H9 (cell line): ENCODE measurements around the gene PHF21A. TPM values are rescaled to one million over a fixed set of nuclear protein-coding genes. Genes with fewer than 3 reads are reported as not detected.

ENCODE experiments used
- DNase-seq: peaks from one replicate; pipeline ENCODE4 v3.0.0-alpha.2; 2017
- H2AFZ ChIP-seq: one replicate; pipeline ENCODE4 v1.6.1; 2013; ENCODE audit warnings: mild to moderate bottlenecking, low read length, control low read depth, moderate library complexity
- H2AK5ac ChIP-seq: 2 replicates; pipeline ENCODE4 v1.6.1; 2013; ENCODE audit warnings: low read length, control low read depth, mixed read lengths; ENCODE audit not compliant: insufficient read length
- H2BK120ac ChIP-seq: one replicate; pipeline ENCODE4 v1.6.1; 2013; ENCODE audit warnings: low read depth, mild to moderate bottlenecking, low read length, control low read depth, inconsistent platforms; ENCODE audit not compliant: poor library complexity, severe bottlenecking
- H2BK12ac ChIP-seq: 2 replicates; pipeline ENCODE4 v1.6.1; 2013; ENCODE audit warnings: low read length, control low read depth, mixed read lengths, low read depth; ENCODE audit not compliant: insufficient read length
- H2BK15ac ChIP-seq: 2 replicates; pipeline ENCODE4 v1.6.1; 2013; ENCODE audit warnings: low read depth, low read length, control low read depth
- H2BK20ac ChIP-seq: one replicate; pipeline ENCODE4 v1.6.1; 2013; ENCODE audit warnings: low read depth, mild to moderate bottlenecking, low read length, control low read depth, inconsistent platforms; ENCODE audit not compliant: poor library complexity, severe bottlenecking
- H2BK5ac ChIP-seq: 2 replicates; pipeline ENCODE4 v1.6.1; 2013; ENCODE audit warnings: low read length, control low read depth, mixed read lengths; ENCODE audit not compliant: insufficient read length
- H3K14ac ChIP-seq: 2 replicates; pipeline ENCODE4 v1.6.1; 2013; ENCODE audit warnings: low read length, control low read depth; ENCODE audit not compliant: insufficient read depth
- H3K18ac ChIP-seq: 2 replicates; pipeline ENCODE4 v1.6.1; 2013; ENCODE audit warnings: low read depth, mild to moderate bottlenecking, mixed read lengths, low read length, control low read depth; ENCODE audit not compliant: insufficient read length
- H3K23ac ChIP-seq: 2 replicates; pipeline ENCODE4 v1.6.1; 2013; ENCODE audit warnings: low read length, control low read depth, mixed read lengths, low read depth; ENCODE audit not compliant: insufficient read length
- H3K23me2 ChIP-seq: 2 replicates; pipeline ENCODE4 v1.6.1; 2013; ENCODE audit warnings: low read depth, mild to moderate bottlenecking, mixed read lengths, low read length, control low read depth; ENCODE audit not compliant: insufficient read length, poor library complexity, severe bottlenecking
- H3K27ac ChIP-seq: 2 replicates; pipeline ENCODE4 v1.5.1; 2013; ENCODE audit warnings: low read length, control low read depth, mixed read lengths, low read depth; ENCODE audit not compliant: insufficient read length
- H3K27me3 ChIP-seq: 2 replicates; pipeline ENCODE4 v1.6.1; 2013; ENCODE audit warnings: low read length, control low read depth, inconsistent platforms; ENCODE audit not compliant: insufficient read depth
- H3K4ac ChIP-seq: 2 replicates; pipeline ENCODE4 v1.6.1; 2013; ENCODE audit warnings: low read depth, mild to moderate bottlenecking, control low read depth, inconsistent platforms, low read length, moderate library complexity
- H3K4me1 ChIP-seq: 2 replicates; pipeline ENCODE4 v1.6.1; 2013; ENCODE audit warnings: low read length, control low read depth, inconsistent platforms; ENCODE audit not compliant: insufficient read depth
- H3K4me2 ChIP-seq: 2 replicates; pipeline ENCODE4 v1.6.1; 2013; ENCODE audit warnings: low read length, control low read depth, mixed read lengths; ENCODE audit not compliant: insufficient read length, insufficient read depth
- H3K56ac ChIP-seq: 2 replicates; pipeline ENCODE4 v1.6.1; 2013; ENCODE audit warnings: low read depth, mild to moderate bottlenecking, mixed read lengths, low read length, control low read depth; ENCODE audit not compliant: insufficient read length
- H3K79me1 ChIP-seq: 2 replicates; pipeline ENCODE4 v1.6.1; 2013; ENCODE audit warnings: low read depth, mild to moderate bottlenecking, moderate library complexity, low read length, control low read depth, inconsistent platforms; ENCODE audit not compliant: insufficient read depth, poor library complexity, severe bottlenecking
- H3K79me2 ChIP-seq: 2 replicates; pipeline ENCODE4 v1.6.1; 2013; ENCODE audit warnings: low read length, control low read depth, inconsistent platforms; ENCODE audit not compliant: insufficient read depth
- H3K9ac ChIP-seq: 2 replicates; pipeline ENCODE4 v1.6.1; 2013; ENCODE audit warnings: low read length, control low read depth, mixed read lengths; ENCODE audit not compliant: insufficient read length; ENCODE audit errors: extremely low read depth
- H3K9me3 ChIP-seq: one replicate; pipeline ENCODE4 v1.6.1; 2013; ENCODE audit warnings: low read depth, low read length, inconsistent platforms; ENCODE audit not compliant: control insufficient read depth
- H3T11ph ChIP-seq: one replicate; pipeline ENCODE4 v1.6.1; 2013; ENCODE audit warnings: mild to moderate bottlenecking, low read length, control low read depth, inconsistent platforms
- H4K20me1 ChIP-seq: one replicate; pipeline ENCODE4 v1.6.1; 2013; ENCODE audit not compliant: control insufficient read depth, insufficient read length, insufficient read depth
- H4K5ac ChIP-seq: 2 replicates; pipeline ENCODE4 v1.6.1; 2013; ENCODE audit warnings: low read depth, mild to moderate bottlenecking, mixed read lengths, low read length, control low read depth; ENCODE audit not compliant: insufficient read length
- H4K8ac ChIP-seq: replicated peaks from 2 replicates; pipeline ENCODE4 v1.6.1; 2013; ENCODE audit warnings: low read length, control low read depth, mixed read lengths, low read depth; ENCODE audit not compliant: insufficient read length
- H4K91ac ChIP-seq: 2 replicates; pipeline ENCODE4 v1.6.1; 2013; ENCODE audit warnings: low read depth, mild to moderate bottlenecking, moderate library complexity, mixed read lengths, low read length, control low read depth; ENCODE audit not compliant: insufficient read length
- H3K27ac Mint-ChIP-seq, 3 experiments: 2 replicates in 2 of 3; 3 replicates in 1 of 3; pipeline ENCODE4 v1.8.0; 2020 to 2021; ENCODE audit warnings: mixed read lengths in 3 of 3, mild to moderate bottlenecking in 1 of 3, moderate library complexity in 1 of 3
- H3K27me3 Mint-ChIP-seq: 2 replicates; pipeline ENCODE4 v1.8.0; 2021; ENCODE audit warnings: low read depth, mild to moderate bottlenecking, moderate library complexity, mixed read lengths
- H3K36me3 Mint-ChIP-seq, 3 experiments: 2 replicates in 2 of 3; 3 replicates in 1 of 3; pipeline ENCODE4 v1.8.0; 2020 to 2021; ENCODE audit warnings: low read depth in 3 of 3, mixed read lengths in 3 of 3; ENCODE audit not compliant: insufficient read depth in 1 of 3
- H3K4me1 Mint-ChIP-seq, 2 experiments: 2 replicates each; pipeline ENCODE4 v1.8.0; 2020; ENCODE audit warnings: mixed read lengths in 2 of 2
- H3K4me3 Mint-ChIP-seq, 2 experiments: 2 replicates in 1 of 2; 3 replicates in 1 of 2; pipeline ENCODE4 v1.8.0; 2020 to 2021; ENCODE audit warnings: mild to moderate bottlenecking in 2 of 2, mixed read lengths in 2 of 2, moderate library complexity in 1 of 2
- H3K9me3 Mint-ChIP-seq, 2 experiments: 2 replicates in 1 of 2; 3 replicates in 1 of 2; pipeline ENCODE4 v1.8.0; 2020; ENCODE audit warnings: mild to moderate bottlenecking in 2 of 2, mixed read lengths in 2 of 2, moderate library complexity in 1 of 2
- WGBS: extraction: QIAGEN DNeasy Blood & Tissue Kit; methylation state at CpG from one replicate; pipeline ENCODE4 v1.1.7; 2013; ENCODE audit warnings: missing lambda C conversion rate, low lambda C conversion rate, mixed read lengths; ENCODE audit not compliant: insufficient read length; ENCODE audit errors: extremely low coverage; 5-methylcytosine and 5-hydroxymethylcytosine counted together
- total RNA-seq: library from RNA; stranded (reverse); gene quantifications from 2 replicates; pipeline ENCODE4 v1.2.1, GENCODE V29; 2021
- TF ChIP-seq, protein P1 (sequence below): fragments of 200-600 bp; sonication (generic); conservative IDR thresholded peaks from 3 replicates; pipeline ENCODE4 v1.8.0; 2021; ENCODE audit warnings: antibody characterized with exemption, mild to moderate bottlenecking

The PHF21A gene
- total RNA-seq, 1 experiment from 2014 or later, result 33.8 TPM

GRCh38 chr11:46105134-46105628 is 16.1 kb downstream of the PHF21A start:
- Histone ChIP-seq H4K91ac (no peak overlapping the region), H3K9me3 (no peaks in the 10 kb centered on the region), H3T11ph (no peak overlapping the region), H4K8ac (no peak overlapping the region), H3K79me2 (no peaks in the 10 kb centered on the region; the same call in 1 of the 2 replicates), H2BK20ac (no peak overlapping the region), H3K27me3 (no peaks in the 10 kb centered on the region), H3K9ac (no peak overlapping the region), H2BK5ac (no peak overlapping the region), H2AFZ (no peak overlapping the region), H2BK15ac (no peak overlapping the region), H4K5ac (no peak overlapping the region), H2BK120ac (no peak overlapping the region), H3K4me2 (no peak overlapping the region), H3K56ac (no peak overlapping the region), H2AK5ac (no peak overlapping the region), H2BK12ac (no peak overlapping the region), H3K4me1 (no peaks in the 10 kb centered on the region), H3K14ac (no peak overlapping the region), H3K4ac (no peak overlapping the region), H3K23ac (no peak overlapping the region), H3K18ac (no peak overlapping the region), H4K20me1 (no peaks in the 10 kb centered on the region), H3K79me1 (peaks cover 6% of the 10 kb centered on the region), H3K23me2 (no peaks in the 10 kb centered on the region), H3K27ac (no peak overlapping the region)
- Mint-ChIP-seq H3K36me3 (no peaks in the 10 kb centered on the region), H3K4me1 (peaks cover 20 to 35% of the 10 kb centered on the region in 2 experiments), H3K27me3 (no peaks in the 10 kb centered on the region), H3K9me3 (no peaks in the 10 kb centered on the region), H3K27ac (peak overlapping the region in 2 of 3 experiments; percentile 1 to 22; a peak in 5 of 7 replicates), H3K4me3 (no peak overlapping the region)
- no peak for DNase-seq
- TF ChIP-seq, protein P1, sequence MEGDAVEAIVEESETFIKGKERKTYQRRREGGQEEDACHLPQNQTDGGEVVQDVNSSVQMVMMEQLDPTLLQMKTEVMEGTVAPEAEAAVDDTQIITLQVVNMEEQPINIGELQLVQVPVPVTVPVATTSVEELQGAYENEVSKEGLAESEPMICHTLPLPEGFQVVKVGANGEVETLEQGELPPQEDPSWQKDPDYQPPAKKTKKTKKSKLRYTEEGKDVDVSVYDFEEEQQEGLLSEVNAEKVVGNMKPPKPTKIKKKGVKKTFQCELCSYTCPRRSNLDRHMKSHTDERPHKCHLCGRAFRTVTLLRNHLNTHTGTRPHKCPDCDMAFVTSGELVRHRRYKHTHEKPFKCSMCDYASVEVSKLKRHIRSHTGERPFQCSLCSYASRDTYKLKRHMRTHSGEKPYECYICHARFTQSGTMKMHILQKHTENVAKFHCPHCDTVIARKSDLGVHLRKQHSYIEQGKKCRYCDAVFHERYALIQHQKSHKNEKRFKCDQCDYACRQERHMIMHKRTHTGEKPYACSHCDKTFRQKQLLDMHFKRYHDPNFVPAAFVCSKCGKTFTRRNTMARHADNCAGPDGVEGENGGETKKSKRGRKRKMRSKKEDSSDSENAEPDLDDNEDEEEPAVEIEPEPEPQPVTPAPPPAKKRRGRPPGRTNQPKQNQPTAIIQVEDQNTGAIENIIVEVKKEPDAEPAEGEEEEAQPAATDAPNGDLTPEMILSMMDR, result no peak
- WGBS, result 100% methylated on average over 2 of the region's 6 CpGs
